ES-I3 (cell line): ENCODE results near the gene ATF7IP2.

ENCODE experiments used
- H3K36me3 ChIP-seq: 2 replicates; pipeline ENCODE4 v1.6.1; 2013; ENCODE audit warnings: mild to moderate bottlenecking, low read length, control low read depth, moderate library complexity; ENCODE audit not compliant: insufficient read depth
- H3K4me1 ChIP-seq: 2 replicates; pipeline ENCODE4 v1.6.1; 2013; ENCODE audit warnings: mild to moderate bottlenecking, control low read depth, low read length; ENCODE audit not compliant: insufficient read depth
- H3K9ac ChIP-seq: 2 replicates; pipeline ENCODE4 v1.6.1; 2013; ENCODE audit warnings: low read depth, mild to moderate bottlenecking, low read length, moderate library complexity
- H3K9me3 ChIP-seq: 2 replicates; pipeline ENCODE4 v1.6.1; 2013; ENCODE audit warnings: mild to moderate bottlenecking, low read length, moderate library complexity; ENCODE audit not compliant: control insufficient read depth, insufficient read depth

ATF7IP2 gene

DNA sequence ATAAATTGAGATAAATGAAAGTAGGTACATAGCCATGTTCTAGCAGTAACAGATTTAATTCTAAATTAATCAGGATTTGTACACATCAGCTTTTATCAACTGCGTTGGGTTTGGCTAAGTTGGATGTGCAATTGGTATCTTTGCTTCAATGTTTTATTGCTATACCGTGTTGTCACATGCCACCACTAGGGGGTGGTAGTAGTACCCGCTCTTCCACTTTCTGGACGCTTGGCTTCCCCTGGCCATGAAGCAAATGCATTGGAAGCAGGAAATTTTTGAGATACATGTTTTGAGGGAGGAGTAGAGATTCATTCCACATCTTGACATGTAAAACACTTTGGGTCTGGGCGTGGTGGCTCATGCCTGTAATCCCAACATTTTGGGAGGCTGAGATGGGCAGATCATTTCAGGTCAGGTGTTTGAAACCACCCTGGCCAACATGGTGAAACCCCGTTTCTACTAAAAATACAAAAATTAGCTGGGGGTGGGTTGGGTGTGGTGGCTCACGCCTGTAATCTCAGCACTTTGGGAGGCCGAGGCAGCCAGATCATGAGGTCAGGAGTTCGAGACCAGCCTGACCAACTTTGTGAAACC lies 135.9 kb downstream of the ATF7IP2 start:
- no peaks in the 10 kb centered on the region for H3K4me1 ChIP-seq
- no peaks in the 10 kb centered on the region for H3K9me3 ChIP-seq
- H3K36me3 ChIP-seq, result no peaks in the 10 kb centered on the region
- no peak overlapping the region for H3K9ac ChIP-seq

DNA sequence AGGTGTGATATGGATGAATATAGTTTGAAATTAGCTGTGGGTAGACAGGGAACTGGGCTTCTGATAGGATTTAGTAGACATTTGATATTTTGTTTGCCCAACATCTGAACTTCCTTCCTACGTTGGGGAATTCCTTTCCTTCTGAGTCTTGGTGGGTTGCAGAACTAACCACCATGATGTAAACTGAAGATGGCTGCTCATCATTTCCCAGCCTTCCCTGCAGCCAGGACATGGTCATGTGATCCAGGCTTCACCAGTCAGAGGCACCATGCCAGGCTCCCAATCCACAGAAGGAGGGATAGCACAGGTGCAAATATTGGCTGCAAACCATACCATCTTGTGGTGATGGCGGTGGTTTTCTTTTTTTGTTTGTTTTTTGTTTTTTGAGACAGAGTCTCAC lies 137.1 kb downstream of the ATF7IP2 start:
- Histone ChIP-seq H3K9ac (no peak overlapping the region), H3K4me1 (no peaks in the 10 kb centered on the region), H3K9me3 (no peaks in the 10 kb centered on the region), H3K36me3 (no peaks in the 10 kb centered on the region)

DNA sequence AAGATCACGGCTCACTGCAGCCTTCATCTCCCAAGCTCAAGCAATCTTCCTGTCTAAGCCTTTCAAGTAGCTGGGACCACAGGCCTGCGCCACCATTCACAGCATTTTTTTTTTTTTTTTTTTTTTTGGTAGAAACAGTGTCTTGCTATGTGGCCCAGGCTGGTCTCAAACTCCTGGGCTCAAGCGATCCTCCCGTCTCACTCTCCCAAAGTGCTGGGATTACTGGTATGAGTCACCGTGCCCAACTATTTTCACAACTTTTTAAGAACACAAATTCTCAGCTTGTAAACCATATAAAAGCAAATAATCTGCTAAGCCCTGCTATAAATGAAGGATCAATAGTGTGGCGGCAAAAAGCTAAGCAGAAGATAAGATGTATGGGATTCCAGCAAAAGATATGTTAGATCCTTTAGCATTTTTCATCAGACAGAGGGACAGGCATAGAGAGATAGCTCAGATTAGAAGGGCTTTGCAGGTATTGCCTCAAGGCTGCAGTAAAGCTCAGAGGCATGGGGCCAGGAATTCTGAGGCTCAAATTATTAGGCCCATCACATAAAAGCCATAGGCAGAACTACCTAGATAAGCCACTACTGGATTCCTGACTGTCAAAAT lies 139.5 kb downstream of the ATF7IP2 start:
- Histone ChIP-seq H3K36me3 (no peaks in the 10 kb centered on the region), H3K9ac (no peak overlapping the region), H3K9me3 (no peaks in the 10 kb centered on the region), H3K4me1 (no peaks in the 10 kb centered on the region)

DNA sequence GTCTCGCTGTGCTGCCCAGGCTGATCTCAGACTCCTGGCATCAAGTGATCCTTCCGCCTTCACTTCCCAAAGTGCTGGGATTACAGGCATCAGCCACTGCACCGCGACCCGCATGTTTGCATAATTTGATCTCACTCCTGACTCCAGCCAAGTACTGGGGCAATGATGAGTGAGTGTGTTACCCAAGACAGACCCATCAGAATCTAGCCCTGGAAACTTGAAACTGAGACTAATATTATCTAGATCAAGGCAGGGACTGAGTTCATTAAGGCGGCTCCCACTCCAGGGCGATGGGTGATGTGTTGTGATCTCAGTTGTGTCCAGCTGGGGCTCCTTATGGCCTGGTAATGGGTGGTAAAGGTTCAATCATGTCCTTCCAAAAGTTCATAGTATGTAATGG lies 141.1 kb downstream of the ATF7IP2 start:
- Histone ChIP-seq H3K36me3 (no peaks in the 10 kb centered on the region), H3K4me1 (no peaks in the 10 kb centered on the region), H3K9ac (no peak overlapping the region), H3K9me3 (no peaks in the 10 kb centered on the region)

DNA sequence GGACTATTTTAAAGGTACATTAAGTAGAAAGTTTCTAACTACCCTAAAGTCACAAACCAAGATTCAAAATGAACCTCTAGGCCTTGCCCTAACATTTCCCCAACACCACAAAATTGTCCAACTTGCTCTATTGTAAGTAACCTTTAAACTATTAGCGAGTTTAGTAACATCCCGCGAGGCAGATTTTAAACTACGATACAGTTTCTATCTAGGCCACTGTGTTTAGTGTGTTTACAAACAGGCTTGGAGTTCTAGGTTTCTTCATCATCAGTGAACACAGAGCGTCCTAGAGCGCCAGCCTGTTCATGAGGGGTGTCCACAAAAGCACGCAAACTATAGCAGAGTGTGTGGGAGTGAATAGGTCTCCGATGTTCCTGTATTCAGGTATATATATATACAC lies 142.8 kb downstream of the ATF7IP2 start:
- no peaks in the 10 kb centered on the region for H3K9me3 ChIP-seq
- H3K9ac ChIP-seq, result no peak overlapping the region
- no peaks in the 10 kb centered on the region for H3K36me3 ChIP-seq
- H3K4me1 ChIP-seq, result no peaks in the 10 kb centered on the region

GRCh38 chr16:10529895-10530669 lies 144.2 kb downstream of the ATF7IP2 start:
- no peak overlapping the region for H3K9ac ChIP-seq
- no peaks in the 10 kb centered on the region for H3K36me3 ChIP-seq
- H3K9me3 ChIP-seq, result no peaks in the 10 kb centered on the region
- no peaks in the 10 kb centered on the region for H3K4me1 ChIP-seq

- no peak overlapping the region for H3K9ac ChIP-seq
- H3K36me3 ChIP-seq, result no peaks in the 10 kb centered on the region
- no peaks in the 10 kb centered on the region for H3K9me3 ChIP-seq
- no peaks in the 10 kb centered on the region for H3K4me1 ChIP-seq
Observed at GRCh38 chr16:10530685-10531084, 144.8 kb downstream of the ATF7IP2 start.

GRCh38 chr16:10531582-10531981 lies 145.7 kb downstream of the ATF7IP2 start:
- H3K4me1 ChIP-seq, result no peaks in the 10 kb centered on the region
- H3K36me3 ChIP-seq, result no peaks in the 10 kb centered on the region
- H3K9ac ChIP-seq, result no peak overlapping the region
- H3K9me3 ChIP-seq, result no peaks in the 10 kb centered on the region
